Left lung (tissue), 10 donors: ENCODE measurements around the gene AJAP1. TPM values are rescaled to one million over a fixed set of nuclear protein-coding genes. Genes with fewer than 3 reads are reported as not detected.
A peak's percentile ranks its signal among the peaks of the same experiment; 100 is the strongest.

Source experiments
- ATAC-seq: fragments of 200-7000 bp; cut with Tn5 transposase; one replicate; pipeline ENCODE4 v1.9.1; 2020; ENCODE audit warnings: moderate library complexity
- DNase-seq, 4 donors: peaks; one replicate each; pipeline ENCODE4 v3.0.0-alpha.2; 2013 to 2020
- H3K27ac ChIP-seq, 2 donors: fragments of 200-600 bp; sonication (generic) in 1 of 2; one replicate each; pipeline versions ENCODE4 v1.5.0 to v1.8.0; 2020 to 2021
- H3K27me3 ChIP-seq, 2 donors: fragments of 200-600 bp; sonication (generic) in 1 of 2; one replicate each; pipeline versions ENCODE4 v1.5.0 to v1.8.0; 2020 to 2021
- H3K36me3 ChIP-seq, 2 donors: fragments of 200-600 bp; sonication (generic) in 1 of 2; one replicate each; pipeline versions ENCODE4 v1.5.0 to v1.8.0; 2020 to 2021
- H3K4me1 ChIP-seq, 2 donors: fragments of 200-600 bp; one replicate each; pipeline ENCODE4 v1.8.0; 2021
- H3K4me3 ChIP-seq, 2 donors: fragments of 200-600 bp; sonication (generic) in 1 of 2; one replicate each; pipeline versions ENCODE4 v1.5.0 to v1.8.0; 2020 to 2021; ENCODE audit warnings: mild to moderate bottlenecking in 1 of 2
- H3K9me3 ChIP-seq, 2 donors: fragments of 200-600 bp; sonication (generic) in 1 of 2; one replicate each; pipeline versions ENCODE4 v1.5.0 to v1.8.0; 2020 to 2021
- CTCF ChIP-seq, 2 donors: fragments of 200-600 bp; sonication (generic) in 1 of 2; IDR thresholded peaks; one replicate each; pipeline versions ENCODE4 v1.5.0 to v1.8.0; 2021; ENCODE audit warnings: antibody characterized with exemption in 2 of 2
- intact Hi-C, 2 donors: fragments of 100-400 bp; cut with DNase I; formaldehyde crosslinking; loops; one replicate each; pipeline versions ENCODE4 v1.11.2 to v1.14.2; 2022
- polyA plus RNA-seq, 6 donors: library from polyadenylated mRNA; unstranded; fragments of 120-200 nt; gene quantifications; one replicate each; pipeline ENCODE4 v1.2.1, GENCODE V29; 2013; ENCODE audit not compliant: insufficient read length in 6 of 6
- total RNA-seq, 2 donors: library from RNA; stranded (reverse); fragmentation: NEBNext Ultra II Directional; extraction: Animal tissue kit (Norgen Biotek cat#: 25700); gene quantifications; one replicate each; pipeline ENCODE4 v1.2.1, GENCODE V29; 2021
- donor health status: DM: no; HTN: yes; CAD: no.
- donor health status: DM: no; HTN: no; CAD: no.

Gene AJAP1
- total and polyA plus RNA-seq, 8 donors = 0.06 to 0.79 (median 0.20) TPM

GRCh38 chr1:4648657-4649056 is 5.8 kb upstream of the AJAP1 start:
- DNase-seq (no peak), ATAC-seq (no peak)
- Histone ChIP-seq H3K4me1 (no peaks in the 10 kb centered on the region), H3K27me3 (peaks cover 18 to 63% of the 10 kb centered on the region in 2 donors), H3K36me3 (no peaks in the 10 kb centered on the region), H3K9me3 (peaks cover 0 to 3% of the 10 kb centered on the region in 2 donors), H3K27ac (no peak overlapping the region), H3K4me3 (no peak overlapping the region)
- TF ChIP-seq CTCF (IDR thresholded peaks at IDR 0.05) = no peak
- intact Hi-C loops = no loop called here

GRCh38 chr1:4650481-4650880 is 3.9 kb upstream of the AJAP1 start:
- no peaks in the 10 kb centered on the region for H3K36me3 ChIP-seq
- peaks cover 32 to 62% of the 10 kb centered on the region in 2 donors for H3K27me3 ChIP-seq
- no peak for DNase-seq
- no peak for TF ChIP-seq CTCF (IDR thresholded peaks at IDR 0.05)
- intact Hi-C loops = no loop called here
- no peak overlapping the region for H3K27ac ChIP-seq
- H3K4me3 ChIP-seq = no peak overlapping the region
- ATAC-seq = no peak
- H3K9me3 ChIP-seq = peaks cover 0 to 3% of the 10 kb centered on the region in 2 donors
- H3K4me1 ChIP-seq = peaks cover 0 to 8% of the 10 kb centered on the region in 2 donors

GRCh38 chr1:4650981-4651380 is 3.4 kb upstream of the AJAP1 start:
- intact Hi-C loops = no loop called here
- H3K9me3 ChIP-seq = peaks cover 0 to 3% of the 10 kb centered on the region in 2 donors
- ATAC-seq (no peak), DNase-seq (no peak)
- H3K4me1 ChIP-seq = peaks cover 0 to 8% of the 10 kb centered on the region in 2 donors
- no peak overlapping the region for H3K27ac ChIP-seq
- TF ChIP-seq CTCF (IDR thresholded peaks at IDR 0.05) = no peak
- H3K36me3 ChIP-seq = no peaks in the 10 kb centered on the region
- H3K4me3 ChIP-seq = no peak overlapping the region
- peaks cover 36 to 65% of the 10 kb centered on the region in 2 donors for H3K27me3 ChIP-seq

- no peak overlapping the region for H3K4me3 ChIP-seq
Measured at GRCh38 chr1:4652631-4653327, 1.6 kb upstream of the AJAP1 start.

More at GRCh38 chr1:4652631-4653327, 1.6 kb upstream of the AJAP1 start:
- Histone ChIP-seq H3K27ac (no peak overlapping the region), H3K36me3 (no peaks in the 10 kb centered on the region), H3K9me3 (peaks cover 0 to 3% of the 10 kb centered on the region in 2 donors), H3K27me3 (peaks cover 54 to 83% of the 10 kb centered on the region in 2 donors), H3K4me1 (peaks cover 0 to 8% of the 10 kb centered on the region in 2 donors)
- peak in 3 of 4 donors; percentile 40 to 89 (median 52) for DNase-seq
- peak; percentile 92 for ATAC-seq
- intact Hi-C loops = no loop called here
- peak; percentile 91 to 97 for TF ChIP-seq CTCF (IDR thresholded peaks at IDR 0.05)
